Prostate gland (tissue), 2 donors: ENCODE data around the gene ZNF587B.

ENCODE experiments used
- CTCF ChIP-seq, 4 experiments: fragments of 200-600 bp in 2 of 4; fragments of 450-650 bp in 2 of 4; sonication (generic) in 2 of 4; IDR thresholded peaks; 1 replicate in 3 of 4; 2 replicates in 1 of 4; pipeline ENCODE4 v1.5.1; 2016 to 2019; ENCODE audit warnings: antibody characterized with exemption in 4 of 4, mild to moderate bottlenecking in 2 of 4, moderate library complexity in 2 of 4
- POLR2A ChIP-seq: fragments of 450-650 bp; IDR thresholded peaks from one replicate; pipeline ENCODE4 v1.6.1; 2016; ENCODE audit warnings: antibody characterized with exemption, mild to moderate bottlenecking
- POLR2AphosphoS5 ChIP-seq: sonication (generic); formaldehyde crosslinking; IDR thresholded peaks from one replicate; pipeline ENCODE4 v1.6.1; 2017; ENCODE audit warnings: antibody characterized with exemption

- TF ChIP-seq POLR2A (no peak), CTCF (IDR thresholded peaks at IDR 0.05) (no peak), POLR2AphosphoS5 (peak; percentile 14)
These were observed 26.3 kb upstream of the ZNF587B start for GRCh38 chr19:57803594-57804325.
